Measurements from ENCODE around the gene MICB.

MICB gene

GRCh38 chr6:31531771-31532643 is 34.1 kb downstream of the MICB start:
- DNase-seq (ENCODE audit: extremely low read depth, low read depth): no peak
- TF ChIP-seq, protein P1, sequence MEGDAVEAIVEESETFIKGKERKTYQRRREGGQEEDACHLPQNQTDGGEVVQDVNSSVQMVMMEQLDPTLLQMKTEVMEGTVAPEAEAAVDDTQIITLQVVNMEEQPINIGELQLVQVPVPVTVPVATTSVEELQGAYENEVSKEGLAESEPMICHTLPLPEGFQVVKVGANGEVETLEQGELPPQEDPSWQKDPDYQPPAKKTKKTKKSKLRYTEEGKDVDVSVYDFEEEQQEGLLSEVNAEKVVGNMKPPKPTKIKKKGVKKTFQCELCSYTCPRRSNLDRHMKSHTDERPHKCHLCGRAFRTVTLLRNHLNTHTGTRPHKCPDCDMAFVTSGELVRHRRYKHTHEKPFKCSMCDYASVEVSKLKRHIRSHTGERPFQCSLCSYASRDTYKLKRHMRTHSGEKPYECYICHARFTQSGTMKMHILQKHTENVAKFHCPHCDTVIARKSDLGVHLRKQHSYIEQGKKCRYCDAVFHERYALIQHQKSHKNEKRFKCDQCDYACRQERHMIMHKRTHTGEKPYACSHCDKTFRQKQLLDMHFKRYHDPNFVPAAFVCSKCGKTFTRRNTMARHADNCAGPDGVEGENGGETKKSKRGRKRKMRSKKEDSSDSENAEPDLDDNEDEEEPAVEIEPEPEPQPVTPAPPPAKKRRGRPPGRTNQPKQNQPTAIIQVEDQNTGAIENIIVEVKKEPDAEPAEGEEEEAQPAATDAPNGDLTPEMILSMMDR (IDR thresholded peaks at IDR 0.05; ENCODE audit: low read depth, low read length): no peak

DNA sequence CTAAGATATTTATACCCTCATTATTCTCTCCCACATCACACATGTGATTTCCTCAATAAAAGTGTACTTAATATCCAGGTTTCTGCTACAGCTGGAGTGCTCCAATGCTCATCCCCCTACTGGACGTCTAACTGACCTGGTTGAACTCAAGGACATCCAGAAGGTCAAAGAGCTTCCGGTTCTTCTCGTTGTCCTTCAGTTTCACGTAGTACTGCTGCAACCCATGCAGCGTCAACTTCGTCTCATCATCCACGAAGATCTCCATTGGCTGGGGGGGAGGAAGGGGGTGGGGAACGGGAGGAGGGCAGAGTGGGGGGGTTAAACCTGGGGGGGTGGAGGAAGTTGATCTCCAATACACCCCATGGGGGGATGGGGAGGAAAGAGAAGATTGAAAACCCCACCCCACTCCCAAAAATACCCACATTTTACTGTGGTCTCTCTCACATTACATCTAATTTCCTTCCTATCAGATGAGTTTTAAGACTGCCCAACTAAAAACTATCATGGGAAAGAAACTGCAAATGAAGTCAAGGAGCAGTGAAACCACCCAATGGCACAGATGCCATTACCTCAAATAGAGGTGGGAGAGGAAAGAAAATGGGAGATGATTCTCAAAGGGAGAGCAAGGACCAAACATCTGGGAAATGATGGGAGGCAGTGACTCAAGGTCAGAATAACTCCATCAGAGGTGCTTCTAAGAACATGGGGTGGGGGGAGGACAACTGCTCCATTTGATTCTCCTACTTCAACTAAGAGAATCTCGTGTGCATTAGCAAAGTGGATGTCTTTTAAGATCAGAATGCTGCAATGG is 34.9 kb downstream of the MICB start:
- DNase-seq (ENCODE audit: extremely low read depth, low read depth): no peak
- TF ChIP-seq, protein P1 (IDR thresholded peaks at IDR 0.05; ENCODE audit: low read depth, low read length): no peak

- DNase-seq (ENCODE audit: extremely low read depth, low read depth): no peak
- TF ChIP-seq, protein P1 (IDR thresholded peaks at IDR 0.05; ENCODE audit: low read depth, low read length): no peak
Observed at GRCh38 chr6:31533455-31533841, 35.5 kb downstream of the MICB start.

- no peak for DNase-seq (ENCODE audit: extremely low read depth, low read depth)
- TF ChIP-seq, protein P1 (IDR thresholded peaks at IDR 0.05; ENCODE audit: low read depth, low read length): no peak
Observed at GRCh38 chr6:31534011-31534410, 36.1 kb downstream of the MICB start.

DNA sequence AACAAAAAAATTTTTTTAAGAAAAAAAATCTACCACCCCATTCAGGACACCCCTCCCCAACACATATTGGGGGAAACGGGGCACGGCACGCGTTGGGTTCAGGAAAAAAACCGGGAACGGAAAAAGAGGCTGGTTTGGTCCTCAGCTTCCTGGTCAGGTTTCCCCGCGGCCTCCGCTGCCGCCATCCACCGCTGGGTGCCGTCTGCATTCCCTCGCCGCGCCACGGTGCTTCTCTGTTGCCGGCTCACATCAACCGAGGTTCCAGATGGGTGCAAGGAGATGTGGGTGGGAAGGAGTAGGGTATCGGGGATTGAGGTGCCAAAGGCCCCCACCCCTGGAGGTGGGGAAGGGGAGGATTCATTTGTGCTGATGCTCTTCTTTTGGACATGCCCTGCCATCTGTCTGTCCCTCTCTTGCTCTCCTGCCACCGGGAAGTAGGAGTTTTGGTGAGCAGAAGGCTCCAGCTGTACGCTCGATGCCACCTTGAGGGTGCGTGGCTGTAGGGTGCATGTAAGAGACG is 36.6 kb downstream of the MICB start:
- no peak for DNase-seq (ENCODE audit: extremely low read depth, low read depth)
- TF ChIP-seq, protein P1 (IDR thresholded peaks at IDR 0.05; ENCODE audit: low read depth, low read length): no peak

DNA sequence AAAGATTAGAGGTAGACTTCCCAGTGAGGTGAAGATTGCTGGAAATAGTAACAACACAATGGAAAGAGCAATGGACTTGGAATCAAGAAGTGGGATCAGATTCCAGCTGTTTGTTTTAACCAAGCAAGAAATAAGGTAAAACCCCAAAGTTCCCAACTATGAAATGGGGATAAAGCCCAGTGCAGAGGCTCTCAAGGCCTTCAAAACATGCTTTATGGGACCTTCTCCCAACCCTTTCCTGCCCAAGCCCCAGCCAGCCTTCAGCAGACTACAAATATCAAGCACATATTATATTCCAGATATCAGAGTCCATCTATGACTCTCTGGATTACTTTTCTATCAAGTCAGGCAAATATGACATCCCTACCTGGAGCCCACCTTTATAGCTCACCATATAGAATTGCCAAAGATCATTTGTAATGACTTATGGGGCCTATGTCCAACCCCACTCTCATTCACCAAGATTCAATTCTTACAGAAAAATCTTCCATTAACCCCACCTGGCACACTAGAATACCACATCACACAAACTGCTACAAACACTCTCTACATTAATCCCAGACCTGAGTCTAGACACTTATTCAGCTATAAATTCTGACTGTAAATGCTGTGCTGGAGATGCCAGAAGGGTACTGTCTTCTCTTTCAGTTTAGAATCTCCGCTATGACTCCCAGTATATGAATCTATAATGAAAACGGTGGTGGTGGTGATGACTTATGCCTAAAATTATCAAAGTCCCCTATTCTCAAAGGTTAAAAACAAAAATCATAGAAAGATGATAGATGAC is 37.8 kb downstream of the MICB start:
- TF ChIP-seq, protein P1 (IDR thresholded peaks at IDR 0.05; ENCODE audit: low read depth, low read length): no peak
- no peak for DNase-seq (ENCODE audit: extremely low read depth, low read depth)

Data from AG09319 (cell line).